Fibroblast of lung (primary cell): ENCODE measurements around the gene GSTK1.

Experiments used
- EZH2 ChIP-seq: IDR thresholded peaks from 2 replicates; pipeline ENCODE4 v1.5.1; 2012; ENCODE audit warnings: low read length, control low read depth, mild to moderate bottlenecking; ENCODE audit errors: missing control alignments
- TF ChIP-seq, protein P1 (sequence below), 2 donors: IDR thresholded peaks in 1 of 2; conservative IDR thresholded peaks in 1 of 2; 1 replicate in 1 of 2; 2 replicates in 1 of 2; pipeline ENCODE4 v1.5.1; 2011 to 2012; ENCODE audit warnings: low read length in 2 of 2, control low read depth in 1 of 2, inconsistent platforms in 1 of 2, low read depth in 1 of 2, mild to moderate bottlenecking in 1 of 2

DNA sequence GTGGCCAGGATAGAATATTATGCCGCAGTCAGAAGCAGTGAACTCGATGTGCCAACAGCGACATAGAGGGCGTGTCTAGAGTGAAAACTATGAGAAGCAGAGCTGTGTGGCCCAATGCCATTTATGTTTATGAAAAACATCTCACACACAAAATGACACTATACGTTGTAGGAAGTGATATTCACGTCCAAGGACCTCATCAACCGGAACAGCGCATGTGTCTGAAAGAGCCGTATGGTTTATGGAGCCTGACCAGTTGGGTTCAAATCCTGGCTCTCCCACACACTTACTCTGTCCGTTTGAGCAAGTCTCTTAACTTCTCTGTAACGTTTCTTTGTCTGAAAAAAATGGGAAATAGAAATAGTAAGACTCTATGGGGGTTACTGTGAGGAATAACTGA lies 20.9 kb upstream of the GSTK1 start:
- TF ChIP-seq, protein P1, sequence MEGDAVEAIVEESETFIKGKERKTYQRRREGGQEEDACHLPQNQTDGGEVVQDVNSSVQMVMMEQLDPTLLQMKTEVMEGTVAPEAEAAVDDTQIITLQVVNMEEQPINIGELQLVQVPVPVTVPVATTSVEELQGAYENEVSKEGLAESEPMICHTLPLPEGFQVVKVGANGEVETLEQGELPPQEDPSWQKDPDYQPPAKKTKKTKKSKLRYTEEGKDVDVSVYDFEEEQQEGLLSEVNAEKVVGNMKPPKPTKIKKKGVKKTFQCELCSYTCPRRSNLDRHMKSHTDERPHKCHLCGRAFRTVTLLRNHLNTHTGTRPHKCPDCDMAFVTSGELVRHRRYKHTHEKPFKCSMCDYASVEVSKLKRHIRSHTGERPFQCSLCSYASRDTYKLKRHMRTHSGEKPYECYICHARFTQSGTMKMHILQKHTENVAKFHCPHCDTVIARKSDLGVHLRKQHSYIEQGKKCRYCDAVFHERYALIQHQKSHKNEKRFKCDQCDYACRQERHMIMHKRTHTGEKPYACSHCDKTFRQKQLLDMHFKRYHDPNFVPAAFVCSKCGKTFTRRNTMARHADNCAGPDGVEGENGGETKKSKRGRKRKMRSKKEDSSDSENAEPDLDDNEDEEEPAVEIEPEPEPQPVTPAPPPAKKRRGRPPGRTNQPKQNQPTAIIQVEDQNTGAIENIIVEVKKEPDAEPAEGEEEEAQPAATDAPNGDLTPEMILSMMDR (conservative IDR thresholded peaks at IDR 0.05 in 1 of 2, IDR thresholded peaks at IDR 0.05 in 1 of 2; ENCODE audit: low read depth in 1 of 2, low read length in 2 of 2), result no peak
- TF ChIP-seq EZH2, result no peak
